ENCODE measurements around the gene SNAPC4.

- TF ChIP-seq RCOR1 (IDR thresholded peaks at IDR 0.05; ENCODE audit: low read length), result no peak
- TF ChIP-seq CHD2 (IDR thresholded peaks at IDR 0.05; ENCODE audit: low read length, partially characterized antibody), result no peak
- TF ChIP-seq CTCF (IDR thresholded peaks at IDR 0.05), result no peak
- no peak for TF ChIP-seq PBX3 (IDR thresholded peaks at IDR 0.05)
- TF ChIP-seq JUND (IDR thresholded peaks at IDR 0.05), result no peak
- TF ChIP-seq EP300 (IDR thresholded peaks at IDR 0.05; ENCODE audit: borderline replicate concordance in 1 of 2, low read depth in 1 of 2, low read length in 1 of 2), result no peak
Measured at GRCh38 chr9:136437430-136437829, 37.5 kb upstream of the SNAPC4 start.
